ENCODE data around the gene ZDHHC7.

DNA sequence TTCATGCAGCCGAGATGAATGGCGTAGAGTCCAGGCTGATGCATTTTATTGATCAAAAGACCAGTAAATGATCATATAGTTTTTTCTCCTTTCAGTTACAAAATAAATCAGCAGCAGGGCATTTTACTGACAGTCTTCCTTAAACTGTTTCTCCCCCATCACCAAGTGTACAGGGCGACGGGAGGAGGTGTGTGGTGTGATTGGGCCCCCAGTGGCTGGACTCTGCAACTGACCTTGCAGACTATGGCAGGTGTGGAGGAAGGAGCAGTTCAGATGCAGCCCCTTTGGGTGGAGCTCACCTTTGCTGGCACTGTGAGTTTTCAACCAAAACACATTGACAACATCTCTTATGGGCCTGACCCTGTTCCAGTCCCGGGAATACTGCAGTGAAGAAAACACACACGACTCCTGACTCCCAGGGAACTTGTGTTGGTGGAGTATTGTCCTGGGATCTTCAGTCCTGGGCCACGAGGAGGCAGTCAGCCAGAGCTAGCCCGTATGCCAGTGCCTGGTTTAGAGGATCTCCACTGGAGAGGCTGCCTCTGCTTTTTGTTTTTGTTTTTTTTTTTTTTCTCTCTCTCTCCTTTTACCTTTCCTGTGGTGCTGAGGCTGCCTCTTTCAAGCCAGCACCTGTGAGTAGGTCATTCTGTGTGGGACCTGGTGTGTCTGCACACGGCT is 46.0 kb upstream of the ZDHHC7 start:
- TF ChIP-seq ZFP30 (CRISPR knock-in tag; IDR thresholded peaks at IDR 0.05) (no peak), OSR1 (CRISPR knock-in tag; IDR thresholded peaks at IDR 0.05) (no peak), CREB5 (CRISPR knock-in tag; IDR thresholded peaks at IDR 0.05; ENCODE audit: low read depth) (no peak), RARB (CRISPR knock-in tag; IDR thresholded peaks at IDR 0.05) (no peak), ARNTL (CRISPR knock-in tag; IDR thresholded peaks at IDR 0.05; ENCODE audit: borderline replicate concordance, low read depth) (no peak)
